ENCODE measurements around the gene PTPN3. TPM values are rescaled to one million over a fixed set of nuclear protein-coding genes. Genes with fewer than 3 reads are reported as not detected.

Gene PTPN3
- total RNA-seq, 1 donor from 2014 or later, result 2.4 TPM

DNA sequence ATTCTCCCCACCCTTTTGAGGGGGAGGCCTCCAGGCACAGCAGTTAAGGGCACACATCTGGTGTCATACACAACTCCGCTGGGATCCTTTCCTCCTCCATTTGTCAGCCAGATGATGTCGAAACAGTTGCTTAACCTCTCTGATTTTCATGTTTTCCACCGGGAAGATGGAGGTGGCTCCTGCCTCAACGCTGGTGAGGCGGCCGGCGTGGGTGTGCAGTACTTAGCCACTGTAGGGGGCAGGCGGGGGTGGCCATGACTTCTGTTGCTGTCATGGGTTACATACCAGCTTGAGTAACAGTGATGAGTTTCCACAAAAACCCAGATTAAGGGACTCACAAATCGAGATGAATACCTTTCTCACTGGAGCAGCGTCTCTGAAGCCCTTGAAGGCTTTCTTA lies 114.2 kb downstream of the PTPN3 start:
- peaks cover 7% of the 10 kb centered on the region for H3K27me3 Mint-ChIP-seq (ENCODE audit: insufficient read depth, low read depth)
- TF ChIP-seq EZH2phosphoT487 (IDR thresholded peaks at IDR 0.05), result no peak
- TF ChIP-seq, protein P1, sequence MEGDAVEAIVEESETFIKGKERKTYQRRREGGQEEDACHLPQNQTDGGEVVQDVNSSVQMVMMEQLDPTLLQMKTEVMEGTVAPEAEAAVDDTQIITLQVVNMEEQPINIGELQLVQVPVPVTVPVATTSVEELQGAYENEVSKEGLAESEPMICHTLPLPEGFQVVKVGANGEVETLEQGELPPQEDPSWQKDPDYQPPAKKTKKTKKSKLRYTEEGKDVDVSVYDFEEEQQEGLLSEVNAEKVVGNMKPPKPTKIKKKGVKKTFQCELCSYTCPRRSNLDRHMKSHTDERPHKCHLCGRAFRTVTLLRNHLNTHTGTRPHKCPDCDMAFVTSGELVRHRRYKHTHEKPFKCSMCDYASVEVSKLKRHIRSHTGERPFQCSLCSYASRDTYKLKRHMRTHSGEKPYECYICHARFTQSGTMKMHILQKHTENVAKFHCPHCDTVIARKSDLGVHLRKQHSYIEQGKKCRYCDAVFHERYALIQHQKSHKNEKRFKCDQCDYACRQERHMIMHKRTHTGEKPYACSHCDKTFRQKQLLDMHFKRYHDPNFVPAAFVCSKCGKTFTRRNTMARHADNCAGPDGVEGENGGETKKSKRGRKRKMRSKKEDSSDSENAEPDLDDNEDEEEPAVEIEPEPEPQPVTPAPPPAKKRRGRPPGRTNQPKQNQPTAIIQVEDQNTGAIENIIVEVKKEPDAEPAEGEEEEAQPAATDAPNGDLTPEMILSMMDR (IDR thresholded peaks at IDR 0.05), result no peak
- Histone ChIP-seq H3K36me3 (no peaks in the 10 kb centered on the region), H3K9me3 (ENCODE audit: low read depth) (no peaks in the 10 kb centered on the region), H3K9ac (no peak overlapping the region), H4K20me1 (ENCODE audit: low read depth) (no peaks in the 10 kb centered on the region), H3K27ac (no peak overlapping the region), H3K27me3 (no peaks in the 10 kb centered on the region), H3K4me2 (no peak overlapping the region), H3K4me3 (no peak overlapping the region), H3K79me2 (ENCODE audit: low read depth) (no peaks in the 10 kb centered on the region), H2AFZ (replicated peaks) (no peak overlapping the region), H3K4me1 (no peaks in the 10 kb centered on the region), H3F3A (ENCODE audit: low read depth) (no peaks in the 10 kb centered on the region)
- H3K9me3 Mint-ChIP-seq, result no peaks in the 10 kb centered on the region
- peaks cover 7% of the 10 kb centered on the region for H3K4me1 Mint-ChIP-seq
- H3K27ac Mint-ChIP-seq, result no peak overlapping the region
- DNase-seq (ENCODE audit: low spot score), result no peak
- H3K4me3 Mint-ChIP-seq, result no peak overlapping the region
- no peaks in the 10 kb centered on the region for H3K36me3 Mint-ChIP-seq

DNA sequence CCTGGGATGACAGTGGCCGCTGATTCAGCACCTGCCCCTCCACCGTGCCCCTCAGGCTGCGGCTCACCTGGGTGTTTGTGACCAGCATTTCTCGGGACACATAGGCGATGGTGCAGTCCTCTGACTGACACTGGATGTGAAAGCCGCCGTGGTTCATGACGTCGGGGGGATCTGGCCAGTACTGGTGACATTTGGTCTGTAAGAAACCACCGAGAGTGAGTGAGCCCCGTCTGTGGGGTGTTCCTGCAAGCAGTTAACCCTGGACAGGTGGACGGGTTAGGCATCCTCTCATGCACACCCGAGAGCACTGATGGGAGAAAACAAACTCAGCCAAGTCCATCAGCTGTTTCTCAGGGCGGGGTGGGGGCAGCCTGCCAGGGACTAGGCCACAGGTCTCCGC lies 114.8 kb downstream of the PTPN3 start:
- Histone ChIP-seq H3K9ac (no peak overlapping the region), H3K36me3 (no peaks in the 10 kb centered on the region), H2AFZ (replicated peaks) (no peak overlapping the region), H3K4me3 (no peak overlapping the region), H3K4me1 (no peaks in the 10 kb centered on the region), H3K9me3 (ENCODE audit: low read depth) (no peaks in the 10 kb centered on the region), H3F3A (ENCODE audit: low read depth) (no peaks in the 10 kb centered on the region), H3K4me2 (no peak overlapping the region), H3K79me2 (ENCODE audit: low read depth) (no peaks in the 10 kb centered on the region), H3K27me3 (no peaks in the 10 kb centered on the region), H4K20me1 (ENCODE audit: low read depth) (no peaks in the 10 kb centered on the region), H3K27ac (no peak overlapping the region)
- H3K9me3 Mint-ChIP-seq, result peaks cover 2% of the 10 kb centered on the region
- peaks cover 2% of the 10 kb centered on the region for H3K36me3 Mint-ChIP-seq
- H3K4me3 Mint-ChIP-seq, result no peak overlapping the region
- no peak for DNase-seq (ENCODE audit: low spot score)
- H3K4me1 Mint-ChIP-seq, result peaks cover 7% of the 10 kb centered on the region
- H3K27me3 Mint-ChIP-seq (ENCODE audit: insufficient read depth, low read depth), result peaks cover 6% of the 10 kb centered on the region
- TF ChIP-seq, protein P1 (IDR thresholded peaks at IDR 0.05), result no peak
- TF ChIP-seq EZH2 (IDR thresholded peaks at IDR 0.05) (no peak), EZH2phosphoT487 (IDR thresholded peaks at IDR 0.05) (no peak)
- H3K27ac Mint-ChIP-seq, result no peak overlapping the region

DNA sequence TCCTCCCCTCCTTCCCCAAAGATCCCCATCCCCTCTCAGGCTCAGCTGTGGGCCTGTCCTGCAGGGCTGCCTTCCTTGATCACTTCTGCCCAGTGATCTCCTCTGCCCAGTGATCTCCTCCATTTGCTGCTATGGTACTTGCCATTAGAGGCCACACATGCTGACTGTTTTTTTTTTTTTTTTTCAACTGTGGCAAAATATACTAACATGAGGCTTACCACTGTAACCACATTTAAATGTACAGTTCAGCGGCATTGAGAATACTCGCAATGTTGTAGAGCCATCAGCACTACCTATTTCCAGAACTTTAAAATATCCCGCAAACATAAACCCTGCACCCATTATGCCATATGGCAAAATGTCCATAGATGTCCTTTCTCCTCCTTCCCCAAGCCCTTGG lies 115.5 kb downstream of the PTPN3 start:
- Histone ChIP-seq H3K36me3 (no peaks in the 10 kb centered on the region), H3K27me3 (no peaks in the 10 kb centered on the region), H3K4me2 (no peak overlapping the region), H3K4me1 (no peaks in the 10 kb centered on the region), H4K20me1 (ENCODE audit: low read depth) (no peaks in the 10 kb centered on the region), H2AFZ (replicated peaks) (no peak overlapping the region), H3K4me3 (no peak overlapping the region), H3K27ac (no peak overlapping the region), H3F3A (ENCODE audit: low read depth) (no peaks in the 10 kb centered on the region), H3K9ac (no peak overlapping the region), H3K79me2 (ENCODE audit: low read depth) (no peaks in the 10 kb centered on the region), H3K9me3 (ENCODE audit: low read depth) (no peaks in the 10 kb centered on the region)
- Mint-ChIP-seq H3K4me1 (peaks cover 7% of the 10 kb centered on the region), H3K27ac (no peak overlapping the region), H3K4me3 (no peak overlapping the region), H3K36me3 (peaks cover 2% of the 10 kb centered on the region), H3K9me3 (peaks cover 2% of the 10 kb centered on the region), H3K27me3 (ENCODE audit: insufficient read depth, low read depth) (peaks cover 6% of the 10 kb centered on the region)
- no peak for DNase-seq (ENCODE audit: low spot score)
- TF ChIP-seq EZH2phosphoT487 (IDR thresholded peaks at IDR 0.05), result no peak
- no peak for TF ChIP-seq EZH2 (IDR thresholded peaks at IDR 0.05)
- TF ChIP-seq, protein P1 (IDR thresholded peaks at IDR 0.05), result no peak
